K562 (cell line): ENCODE results near the gene MSN. TPM values are rescaled to one million over a fixed set of nuclear protein-coding genes. Genes with fewer than 3 reads are reported as not detected.

ENCODE experiments used
- CTCF ChIP-seq, 3 experiments: IDR thresholded peaks in 2 of 3; conservative IDR thresholded peaks in 1 of 3; 2 replicates each; pipeline ENCODE4 v1.5.1; 2011 to 2012; ENCODE audit warnings: low read length in 3 of 3, mild to moderate bottlenecking in 3 of 3, control low read depth in 2 of 3, improper control_type of control experiment in 1 of 3, inconsistent platforms in 1 of 3, low read depth in 1 of 3, mixed read lengths in 1 of 3, moderate library complexity in 1 of 3; ENCODE audit not compliant: insufficient read depth in 2 of 3
- CXXC5 ChIP-seq: fragments of 250-450 bp; sonication (Bioruptor Pico); IDR thresholded peaks from 2 replicates; pipeline ENCODE4 v1.8.0; 2022; ENCODE audit warnings: inconsistent platforms, mild to moderate bottlenecking, moderate library complexity
- E2F3 ChIP-seq: fragments of 250-450 bp; sonication (Bioruptor Pico); IDR thresholded peaks from 2 replicates; pipeline ENCODE4 v1.4.0; 2020; ENCODE audit warnings: mild to moderate bottlenecking
- HDAC1 ChIP-seq, 2 experiments: fragments of 450-650 bp; IDR thresholded peaks; 2 replicates each; pipeline ENCODE4 v1.6.1; 2016 to 2017; ENCODE audit warnings: inconsistent platforms in 1 of 2, mild to moderate bottlenecking in 1 of 2, moderate library complexity in 1 of 2
- KHSRP ChIP-seq: fragments of 450-650 bp; IDR thresholded peaks from 2 replicates; pipeline ENCODE4 v1.6.1; 2017
- KLF16 ChIP-seq: IDR thresholded peaks from 2 replicates; pipeline ENCODE4 v1.6.1; 2016; ENCODE audit warnings: antibody characterized with exemption
- MEF2D ChIP-seq: conservative IDR thresholded peaks from 2 replicates; pipeline ENCODE4 v1.6.1; 2016; ENCODE audit warnings: low read depth, missing genetic modification characterization, missing compliant biosample characterization
- MGA ChIP-seq: fragments of 450-650 bp; IDR thresholded peaks from 2 replicates; pipeline ENCODE4 v1.6.1; 2016; ENCODE audit warnings: mild to moderate bottlenecking, moderate library complexity
- NFRKB ChIP-seq: fragments of 450-650 bp; IDR thresholded peaks from 2 replicates; pipeline ENCODE4 v1.6.1; 2016; ENCODE audit warnings: low read depth
- RBM25 ChIP-seq: fragments of 200-400 bp; formaldehyde crosslinking; IDR thresholded peaks from 2 replicates; pipeline ENCODE4 v1.6.1; 2018; ENCODE audit warnings: low read length, low read depth, moderate library complexity; ENCODE audit not compliant: severe bottlenecking
- TCFL5 ChIP-seq: fragments of 250-450 bp; sonication (Bioruptor Pico); conservative IDR thresholded peaks from 2 replicates; pipeline ENCODE4 v1.6.1; 2021; ENCODE audit warnings: mild to moderate bottlenecking, moderate library complexity, matching md5 sums
- ZNF644 ChIP-seq: fragments of 200-800 bp; sonication (Bioruptor generic); IDR thresholded peaks from 2 replicates; pipeline ENCODE4 v1.6.1; 2016; ENCODE audit warnings: low read depth, missing genetic modification characterization, missing compliant biosample characterization
- polyA plus RNA-seq, 8 experiments: library from polyadenylated mRNA; depleted of rRNA in 4 of 8; stranded (reverse) in 5 of 8; unstranded in 3 of 8; fragments of >200 nt; fragmentation: Nextera tagmentation in 2 of 8; fragmentation: Illumina TruSeq in 1 of 8; extraction: Ambion mirVana in 2 of 8; extraction: Trizol in 1 of 8; gene quantifications; 2 replicates each; pipeline versions ENCODE4 v1.2.1 to v1.2.3, GENCODE V29; 2011 to 2014; ENCODE audit warnings: inconsistent platforms in 1 of 8, missing spikeins in 1 of 8
- total RNA-seq, 7 experiments: library from RNA; depleted of rRNA in 6 of 7; stranded (reverse); fragments of >200 nt in 6 of 7; fragmentation: Illumina TruSeq in 2 of 7; extraction: Trizol in 2 of 7; gene quantifications; 2 replicates each; pipeline versions ENCODE4 v1.2.1 to v1.2.3, GENCODE V29; 2011 to 2021; ENCODE audit warnings: low replicate concordance in 1 of 7

Gene MSN
- total and polyA plus RNA-seq, 9 of the 15 experiments (the other 6 are each of a cell fraction or from before 2014, with no cell fraction given) = 128 to 486 (median 237) TPM

- TF ChIP-seq CTCF (IDR thresholded peaks at IDR 0.05 in 2 of 3, conservative IDR thresholded peaks at IDR 0.05 in 1 of 3; ENCODE audit: insufficient read depth in 2 of 3, low read depth in 1 of 3, low read length in 3 of 3) = no peak
- TF ChIP-seq NFRKB = no peak
- TF ChIP-seq HDAC1 (IDR thresholded peaks at IDR 0.05) = peak in 1 of 2 experiments; percentile 14; a peak in 2 of 4 replicates
- no peak for TF ChIP-seq CXXC5 (CRISPR knock-in tag)
- TF ChIP-seq KLF16 = no peak
- no peak for TF ChIP-seq E2F3
- TF ChIP-seq RBM25 = no peak
- TF ChIP-seq MEF2D (tag) = no peak
- no peak for TF ChIP-seq KHSRP
- TF ChIP-seq MGA = no peak; the same call in 1 of the 2 replicates
- no peak for TF ChIP-seq TCFL5 (CRISPR knock-in tag)
- no peak for TF ChIP-seq ZNF644 (tag)
These were observed 1.2 kb downstream of the MSN start (continued) for GRCh38 chrX:65668377-65669310.
